ENCODE results near the gene SMIM30.

- TF ChIP-seq POLR2A (IDR thresholded peaks at IDR 0.05): no peak
- no peak for TF ChIP-seq CTCF (IDR thresholded peaks at IDR 0.05)
- TF ChIP-seq POLR2AphosphoS5 (IDR thresholded peaks at IDR 0.05): no peak
Measured at GRCh38 chr7:113085781-113086390, 32.5 kb downstream of the SMIM30 start.
